SK-N-MC (cell line): ENCODE results near the gene HADH.

Source experiments
- EZH2 ChIP-seq: fragments of 200-600 bp; sonication (generic); IDR thresholded peaks from one replicate; pipeline ENCODE4 v1.6.1; 2017; ENCODE audit warnings: antibody characterized with exemption
- FOXP2 ChIP-seq: optimal IDR thresholded peaks from 2 replicates; pipeline ENCODE3; 2011; ENCODE audit warnings: mild to moderate bottlenecking, moderate library complexity; ENCODE audit not compliant: insufficient read depth; ENCODE audit errors: extremely low read length, control extremely low read depth
- POLR2AphosphoS5 ChIP-seq: IDR thresholded peaks from 2 replicates; pipeline ENCODE4 v1.6.1; 2012; ENCODE audit warnings: mild to moderate bottlenecking, low read depth, low read length, borderline replicate concordance

DNA sequence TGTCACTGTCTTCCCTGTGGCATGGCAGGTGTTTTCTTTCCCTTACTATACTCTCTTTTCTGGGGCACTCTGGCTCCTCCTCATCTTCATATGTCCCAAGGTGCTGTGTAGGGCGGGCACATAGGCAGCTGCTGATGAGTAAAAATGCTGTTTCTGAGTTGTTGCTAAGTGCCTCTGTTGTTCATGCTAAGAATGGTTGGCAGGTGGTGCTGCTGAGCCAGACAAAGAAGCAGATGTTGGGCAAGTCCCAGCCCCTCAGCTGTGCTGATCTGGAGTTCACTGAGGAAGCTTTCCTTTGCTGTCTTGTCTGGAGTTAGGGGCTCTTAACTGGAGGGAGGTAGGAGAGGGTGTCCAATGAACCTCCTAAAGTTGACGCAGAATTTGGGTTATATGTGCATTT lies 40.6 kb downstream of the HADH start:
- no peak for TF ChIP-seq POLR2AphosphoS5
- TF ChIP-seq EZH2 = no peak
- no peak for TF ChIP-seq FOXP2
